Measurements from ENCODE around the gene SLC25A33. TPM values are rescaled to one million over a fixed set of nuclear protein-coding genes. Genes with fewer than 3 reads are reported as not detected.

Gene SLC25A33
- total and polyA plus RNA-seq, 2 experiments from 2014 or later: 13.3 to 18.8 TPM

DNA sequence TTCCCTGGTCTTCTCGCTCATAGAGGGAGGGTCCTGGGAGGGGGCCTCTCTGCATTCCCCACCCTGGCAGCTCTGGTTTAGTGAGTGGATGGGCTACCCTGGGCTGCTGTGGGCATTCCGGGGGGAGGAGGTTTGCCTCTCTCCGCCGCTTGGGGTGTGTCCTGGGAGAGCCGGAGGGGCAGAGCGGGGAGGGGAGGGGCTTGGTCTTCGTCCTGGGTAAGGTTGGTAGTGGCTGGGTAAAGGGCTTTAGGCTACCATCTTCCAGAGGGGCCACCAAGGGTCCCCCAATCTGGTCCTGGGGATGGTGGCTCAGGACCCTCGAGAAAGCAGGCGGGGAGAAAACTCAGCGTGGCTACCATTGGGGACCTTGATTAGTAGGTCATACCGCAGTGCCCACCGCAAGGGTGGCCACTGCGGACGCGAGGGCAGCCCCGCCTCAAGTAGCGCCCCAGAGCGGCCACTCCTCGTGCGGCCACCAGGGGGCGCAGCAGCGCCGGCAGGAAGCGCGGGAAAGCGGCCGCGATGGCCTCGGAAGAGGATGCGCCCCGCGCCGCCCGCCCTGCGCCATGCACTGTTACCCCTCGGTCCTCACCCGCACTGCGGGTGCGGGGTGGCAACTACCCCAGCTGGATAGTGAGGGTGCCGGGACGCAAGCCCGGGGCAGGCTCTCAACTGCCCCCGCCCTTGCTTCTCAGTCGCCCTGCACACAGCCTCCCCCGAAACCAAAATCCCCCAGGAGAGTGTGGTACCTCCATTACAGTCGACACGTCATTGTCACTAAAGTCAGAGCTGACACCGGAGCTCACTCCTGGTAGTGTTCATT lies 44.1 kb upstream of the SLC25A33 start:
- Histone ChIP-seq H3K4me1 (ENCODE audit: insufficient read depth) (no peaks in the 10 kb centered on the region), H3K9me2 (ENCODE audit: insufficient read depth) (no peaks in the 10 kb centered on the region), H3K27me3 (ENCODE audit: insufficient read depth) (peaks cover 18% of the 10 kb centered on the region), H2AFZ (peak overlapping the region; percentile 97), H3F3A (replicated peaks; ENCODE audit: low read depth) (no peaks in the 10 kb centered on the region), H3K36me3 (ENCODE audit: insufficient read depth) (no peaks in the 10 kb centered on the region), H4K20me1 (replicated peaks; ENCODE audit: insufficient read depth) (no peaks in the 10 kb centered on the region), H3K79me2 (replicated peaks; ENCODE audit: insufficient read depth) (no peaks in the 10 kb centered on the region), H3K4me2 (peak overlapping the region; percentile 80), H3K4me3 (peak overlapping the region; percentile 51), H3K27ac (ENCODE audit: low read depth) (no peak overlapping the region)
- DNase-seq (ENCODE audit: low spot score) (peak; percentile 82), ATAC-seq (peak; percentile 90)
- peaks cover 3% of the 10 kb centered on the region; the same call in 2 of the 3 replicates for H3K9me3 Mint-ChIP-seq
- peaks cover 39% of the 10 kb centered on the region for H3K27me3 Mint-ChIP-seq (ENCODE audit: insufficient read depth, low read depth, poor library complexity)
- no peak overlapping the region for H3K27ac Mint-ChIP-seq
- H3K4me1 Mint-ChIP-seq: no peaks in the 10 kb centered on the region
- TF ChIP-seq ZNF331 (CRISPR knock-in tag; IDR thresholded peaks at IDR 0.05; ENCODE audit: low read depth) (no peak), CTCF (conservative IDR thresholded peaks at IDR 0.05; ENCODE audit: low read depth in 2 of 2) (peak; percentile 75 to 95), NANOG (IDR thresholded peaks at IDR 0.05; ENCODE audit: borderline replicate concordance) (no peak)
- peak overlapping the region; percentile 69 for H3K4me3 Mint-ChIP-seq
- no peaks in the 10 kb centered on the region for H3K36me3 Mint-ChIP-seq (ENCODE audit: low read depth)

DNA sequence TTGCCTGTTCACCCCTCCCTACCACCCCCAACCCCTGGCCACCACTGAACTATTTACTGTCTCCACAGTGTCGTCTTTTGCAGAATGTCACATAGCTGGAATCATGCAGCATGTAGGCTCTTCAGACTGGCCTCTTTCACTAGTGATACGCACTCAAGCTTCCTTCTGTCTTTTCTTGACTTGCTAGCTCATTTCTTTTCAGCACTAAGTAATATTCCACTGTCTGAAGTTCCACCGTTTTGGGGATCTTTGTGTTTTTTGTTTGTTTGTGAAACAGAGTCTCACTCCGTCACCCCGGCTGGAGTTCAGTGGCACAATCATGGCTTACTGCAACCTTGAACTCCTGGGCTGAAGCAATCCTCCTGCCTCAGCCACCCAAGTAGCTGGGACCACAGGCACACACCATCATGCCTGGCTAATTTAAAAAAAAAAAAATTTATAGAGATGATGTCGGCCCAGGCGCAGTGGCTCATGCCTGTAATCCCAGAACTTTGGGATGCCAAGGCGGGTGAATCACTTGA lies 43.4 kb upstream of the SLC25A33 start:
- Histone ChIP-seq H3K4me3 (peak overlapping the region; percentile 51), H4K20me1 (replicated peaks; ENCODE audit: insufficient read depth) (no peaks in the 10 kb centered on the region), H3K27ac (ENCODE audit: low read depth) (no peak overlapping the region), H3K36me3 (ENCODE audit: insufficient read depth) (no peaks in the 10 kb centered on the region), H3F3A (replicated peaks; ENCODE audit: low read depth) (no peaks in the 10 kb centered on the region), H3K27me3 (ENCODE audit: insufficient read depth) (peaks cover 18% of the 10 kb centered on the region), H2AFZ (peak overlapping the region; percentile 97), H3K4me1 (ENCODE audit: insufficient read depth) (no peaks in the 10 kb centered on the region), H3K9me2 (ENCODE audit: insufficient read depth) (no peaks in the 10 kb centered on the region), H3K4me2 (no peak overlapping the region; the same call in 1 of the 2 replicates), H3K79me2 (replicated peaks; ENCODE audit: insufficient read depth) (no peaks in the 10 kb centered on the region)
- DNase-seq (ENCODE audit: low spot score) (no peak), ATAC-seq (no peak)
- Mint-ChIP-seq H3K27ac (no peak overlapping the region), H3K4me1 (no peaks in the 10 kb centered on the region), H3K27me3 (ENCODE audit: insufficient read depth, low read depth, poor library complexity) (peaks cover 39% of the 10 kb centered on the region), H3K9me3 (peaks cover 3% of the 10 kb centered on the region; the same call in 2 of the 3 replicates), H3K36me3 (ENCODE audit: low read depth) (no peaks in the 10 kb centered on the region), H3K4me3 (no peak overlapping the region)
- TF ChIP-seq NANOG (IDR thresholded peaks at IDR 0.05; ENCODE audit: borderline replicate concordance) (no peak), STAT1 (IDR thresholded peaks at IDR 0.05; ENCODE audit: unreplicated experiment) (no peak), EZH2phosphoT487 (IDR thresholded peaks at IDR 0.05; ENCODE audit: unreplicated experiment) (no peak), POLR2AphosphoS5 (IDR thresholded peaks at IDR 0.05; ENCODE audit: low read depth) (no peak), CREB1 (CRISPR knock-in tag; IDR thresholded peaks at IDR 0.05; ENCODE audit: low read depth) (no peak), REST (IDR thresholded peaks at IDR 0.05; ENCODE audit: unreplicated experiment) (no peak), ZNF114 (CRISPR knock-in tag; IDR thresholded peaks at IDR 0.05) (no peak), CTCF (conservative IDR thresholded peaks at IDR 0.05; ENCODE audit: low read depth in 2 of 2) (no peak), JUNB (IDR thresholded peaks at IDR 0.05; ENCODE audit: unreplicated experiment) (no peak), EZH2 (IDR thresholded peaks at IDR 0.05; ENCODE audit: low read depth, unreplicated experiment) (no peak)
- TF ChIP-seq, protein P1, sequence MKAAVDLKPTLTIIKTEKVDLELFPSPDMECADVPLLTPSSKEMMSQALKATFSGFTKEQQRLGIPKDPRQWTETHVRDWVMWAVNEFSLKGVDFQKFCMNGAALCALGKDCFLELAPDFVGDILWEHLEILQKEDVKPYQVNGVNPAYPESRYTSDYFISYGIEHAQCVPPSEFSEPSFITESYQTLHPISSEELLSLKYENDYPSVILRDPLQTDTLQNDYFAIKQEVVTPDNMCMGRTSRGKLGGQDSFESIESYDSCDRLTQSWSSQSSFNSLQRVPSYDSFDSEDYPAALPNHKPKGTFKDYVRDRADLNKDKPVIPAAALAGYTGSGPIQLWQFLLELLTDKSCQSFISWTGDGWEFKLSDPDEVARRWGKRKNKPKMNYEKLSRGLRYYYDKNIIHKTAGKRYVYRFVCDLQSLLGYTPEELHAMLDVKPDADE (IDR thresholded peaks at IDR 0.05): no peak
